HG03442 (cell line): ENCODE data around the gene SLC39A10.
"Not testable (repeated sequence)": the region's sequence is repeated elsewhere in the genome, so short reads cannot be mapped to it uniquely, and the experiment has no call there.

ENCODE experiments used
- ATAC-seq: cut with Tn5 transposase; IDR thresholded peaks from one replicate; pipeline ENCODE4 v1.9.1; 2021; ENCODE audit warnings: mild to moderate bottlenecking, moderate library complexity; ENCODE audit not compliant: unreplicated experiment

SLC39A10 gene

GRCh38 chr2:195667974-195668373 is 10.9 kb downstream of the SLC39A10 start:
- no peak for ATAC-seq

GRCh38 chr2:195670191-195670590 is 13.2 kb downstream of the SLC39A10 start:
- ATAC-seq: no peak

GRCh38 chr2:195671563-195671962 is 14.5 kb downstream of the SLC39A10 start:
- no peak for ATAC-seq

- ATAC-seq: no peak
These were observed 15.6 kb downstream of the SLC39A10 start for GRCh38 chr2:195672674-195673073.

- no peak for ATAC-seq
These were observed 17.6 kb downstream of the SLC39A10 start for GRCh38 chr2:195674491-195675221.

- ATAC-seq: no peak
These were observed 18.9 kb downstream of the SLC39A10 start for GRCh38 chr2:195675783-195676427.

GRCh38 chr2:195677290-195677689 is 20.3 kb downstream of the SLC39A10 start:
- no peak for ATAC-seq

GRCh38 chr2:195677884-195678283 is 20.9 kb downstream of the SLC39A10 start:
- ATAC-seq: no peak

- no peak for ATAC-seq
These were observed 25.1 kb downstream of the SLC39A10 start for GRCh38 chr2:195682077-195682476.

- no peak for ATAC-seq
These were observed 26.1 kb downstream of the SLC39A10 start for GRCh38 chr2:195683174-195683573.

- no peak for ATAC-seq
These were observed 29.5 kb downstream of the SLC39A10 start for GRCh38 chr2:195686564-195686963.

GRCh38 chr2:195687320-195688086 is 30.5 kb downstream of the SLC39A10 start:
- no peak for ATAC-seq

GRCh38 chr2:195692531-195692930 is 35.5 kb downstream of the SLC39A10 start:
- ATAC-seq: not testable (repeated sequence)

GRCh38 chr2:195694553-195694952 is 37.5 kb downstream of the SLC39A10 start:
- ATAC-seq: no peak

GRCh38 chr2:195695002-195695631 is 38.1 kb downstream of the SLC39A10 start:
- no peak for ATAC-seq

GRCh38 chr2:195696012-195696411 is 39.0 kb downstream of the SLC39A10 start:
- ATAC-seq: no peak

- ATAC-seq: no peak
These were observed 40.7 kb downstream of the SLC39A10 start for GRCh38 chr2:195697681-195698220.

GRCh38 chr2:195700480-195700879 is 43.5 kb downstream of the SLC39A10 start:
- no peak for ATAC-seq

- no peak for ATAC-seq
These were observed 49.3 kb downstream of the SLC39A10 start for GRCh38 chr2:195706161-195706900.
